Activated CD8-positive, alpha-beta memory T cell treated with anti-CD3 and anti-CD28 coated beads for 24 hours (primary cell): Measurements from ENCODE around the gene PAMR1.
"Not testable (repeated sequence)": the region's sequence is repeated elsewhere in the genome, so short reads cannot be mapped to it uniquely, and the experiment has no call there.

Experiments
- DNase-seq: peaks from one replicate; pipeline ENCODE4 v3.0.0-alpha.2; 2020

Gene PAMR1

GRCh38 chr11:35525501-35526175, at the start of gene PAMR1:
Gene PAMR1 (minus strand): TSS chr11:35525616. CDS start chr11:35525585, 31 bp downstream.
- no peak for DNase-seq

- no peak for DNase-seq
Observed at GRCh38 chr11:35571696-35572095, 46.3 kb upstream of the PAMR1 start.

GRCh38 chr11:35567737-35568465, 42.5 kb upstream of the PAMR1 start:
- DNase-seq = no peak

- no peak for DNase-seq
Observed at GRCh38 chr11:35566885-35567284, 41.5 kb upstream of the PAMR1 start.

GRCh38 chr11:35566181-35566580, 40.8 kb upstream of the PAMR1 start:
- DNase-seq = no peak

- DNase-seq = no peak
Observed at GRCh38 chr11:35564245-35564595, 38.8 kb upstream of the PAMR1 start.

- no peak for DNase-seq
Observed at GRCh38 chr11:35563484-35564244, 38.2 kb upstream of the PAMR1 start.

- no peak for DNase-seq
Observed at GRCh38 chr11:35559949-35560348, 34.5 kb upstream of the PAMR1 start.

GRCh38 chr11:35558513-35558912, 33.1 kb upstream of the PAMR1 start:
- DNase-seq = no peak

- no peak for DNase-seq
Observed at GRCh38 chr11:35555488-35555887, 30.1 kb upstream of the PAMR1 start.

GRCh38 chr11:35554491-35555437, 29.3 kb upstream of the PAMR1 start:
- DNase-seq = no peak

GRCh38 chr11:35553831-35554230, 28.4 kb upstream of the PAMR1 start:
- DNase-seq = no peak

- no peak for DNase-seq
Observed at GRCh38 chr11:35553021-35553420, 27.6 kb upstream of the PAMR1 start.

- no peak for DNase-seq
Observed at GRCh38 chr11:35552616-35553015, 27.2 kb upstream of the PAMR1 start.

GRCh38 chr11:35550374-35551036, 25.1 kb upstream of the PAMR1 start:
- no peak for DNase-seq

GRCh38 chr11:35549787-35550186, 24.4 kb upstream of the PAMR1 start:
- DNase-seq = no peak

- no peak for DNase-seq
Observed at GRCh38 chr11:35548925-35549561, 23.6 kb upstream of the PAMR1 start.

- not testable (repeated sequence) for DNase-seq
Observed at GRCh38 chr11:35547995-35548394, 22.6 kb upstream of the PAMR1 start.

GRCh38 chr11:35546317-35546716, 20.9 kb upstream of the PAMR1 start:
- no peak for DNase-seq

- no peak for DNase-seq
Observed at GRCh38 chr11:35545391-35546003, 20.1 kb upstream of the PAMR1 start.

- DNase-seq = no peak
Observed at GRCh38 chr11:35543481-35543880, 18.1 kb upstream of the PAMR1 start.
